ENCODE data around the gene BIRC2.

The BIRC2 gene

GRCh38 chr11:102386136-102386734, 39.2 kb downstream of the BIRC2 start:
- H3K27ac ChIP-seq = no peak overlapping the region
- TF ChIP-seq CTCF (IDR thresholded peaks at IDR 0.05) (no peak), ZFX (IDR thresholded peaks at IDR 0.05; ENCODE audit: borderline replicate concordance) (no peak)

- H3K27ac ChIP-seq = no peak overlapping the region
- TF ChIP-seq ZFX (IDR thresholded peaks at IDR 0.05; ENCODE audit: borderline replicate concordance) = no peak
- TF ChIP-seq CTCF (IDR thresholded peaks at IDR 0.05) = no peak
Measured at GRCh38 chr11:102387043-102387781, 40.2 kb downstream of the BIRC2 start.

GRCh38 chr11:102389253-102389652, 42.2 kb downstream of the BIRC2 start:
- H3K27ac ChIP-seq = no peak overlapping the region
- TF ChIP-seq ZFX (IDR thresholded peaks at IDR 0.05; ENCODE audit: borderline replicate concordance) (no peak), CTCF (IDR thresholded peaks at IDR 0.05) (no peak)

GRCh38 chr11:102390667-102391465, 43.9 kb downstream of the BIRC2 start:
- peak; percentile 92 for TF ChIP-seq CTCF (IDR thresholded peaks at IDR 0.05)
- TF ChIP-seq ZFX (IDR thresholded peaks at IDR 0.05; ENCODE audit: borderline replicate concordance) = no peak
- H3K27ac ChIP-seq = no peak overlapping the region

GRCh38 chr11:102391549-102392237, 44.7 kb downstream of the BIRC2 start:
- TF ChIP-seq CTCF (IDR thresholded peaks at IDR 0.05) = no peak
- no peak for TF ChIP-seq ZFX (IDR thresholded peaks at IDR 0.05; ENCODE audit: borderline replicate concordance)
- no peak overlapping the region for H3K27ac ChIP-seq

GRCh38 chr11:102393272-102393730, 46.3 kb downstream of the BIRC2 start:
- TF ChIP-seq ZFX (IDR thresholded peaks at IDR 0.05; ENCODE audit: borderline replicate concordance) (no peak), CTCF (IDR thresholded peaks at IDR 0.05) (no peak)
- H3K27ac ChIP-seq = no peak overlapping the region
